ENCODE measurements around the gene STAT3. TPM values are rescaled to one million over a fixed set of nuclear protein-coding genes. Genes with fewer than 3 reads are reported as not detected.

Gene STAT3
- total and polyA plus RNA-seq, 2 of the 13 experiments (the other 11 are each of a cell fraction or from before 2014, with no cell fraction given), result 61.8 to 62.4 TPM

- TF ChIP-seq ZSCAN31 (CRISPR knock-in tag; IDR thresholded peaks at IDR 0.05; ENCODE audit: low read depth) (0 out of 2 replicates have a peak, but pooled peaks have one; percentile 40), ZNF556 (CRISPR knock-in tag; IDR thresholded peaks at IDR 0.05; ENCODE audit: borderline replicate concordance) (0 out of 2 replicates have a peak, but pooled peaks have one; percentile 44), ZNF496 (CRISPR knock-in tag; IDR thresholded peaks at IDR 0.05; ENCODE audit: insufficient replicate concordance) (no peak), ZBED4 (CRISPR knock-in tag; IDR thresholded peaks at IDR 0.05; ENCODE audit: borderline replicate concordance) (0 out of 2 replicates have a peak, but pooled peaks have one; percentile 38), KDM5A (IDR thresholded peaks at IDR 0.05; ENCODE audit: borderline replicate concordance, low read length) (0 out of 2 replicates have a peak, but pooled peaks have one; percentile 44), TEAD3 (CRISPR knock-in tag; optimal IDR thresholded peaks at IDR 0.05; ENCODE audit: borderline replicate concordance) (peak; percentile 22), ONECUT2 (CRISPR knock-in tag; IDR thresholded peaks at IDR 0.05) (no peak), ZNF18 (CRISPR knock-in tag; IDR thresholded peaks at IDR 0.05; ENCODE audit: insufficient replicate concordance) (no peak), MED1 (CRISPR knock-in tag; IDR thresholded peaks at IDR 0.05) (0 out of 2 replicates have a peak, but pooled peaks have one; percentile 9), HOMEZ (CRISPR knock-in tag; IDR thresholded peaks at IDR 0.05; ENCODE audit: low read depth) (0 out of 2 replicates have a peak, but pooled peaks have one; percentile 8), ZFP36L2 (CRISPR knock-in tag; IDR thresholded peaks at IDR 0.05) (no peak), SMAD3 (CRISPR knock-in tag; IDR thresholded peaks at IDR 0.05) (0 out of 2 replicates have a peak, but pooled peaks have one; percentile 18), ZNF761 (CRISPR knock-in tag; conservative IDR thresholded peaks at IDR 0.05) (0 out of 2 replicates have a peak, but pooled peaks have one; percentile 48), ZC3H13 (CRISPR knock-in tag; IDR thresholded peaks at IDR 0.05) (peak; percentile 14; the same call in 1 of the 2 replicates), MAZ (IDR thresholded peaks at IDR 0.05; ENCODE audit: borderline replicate concordance, low read depth, low read length) (no peak), MAZ (CRISPR knock-in tag; IDR thresholded peaks at IDR 0.05; ENCODE audit: low read depth) (0 out of 2 replicates have a peak, but pooled peaks have one; percentile 30)
- TF ChIP-seq, protein P1, sequence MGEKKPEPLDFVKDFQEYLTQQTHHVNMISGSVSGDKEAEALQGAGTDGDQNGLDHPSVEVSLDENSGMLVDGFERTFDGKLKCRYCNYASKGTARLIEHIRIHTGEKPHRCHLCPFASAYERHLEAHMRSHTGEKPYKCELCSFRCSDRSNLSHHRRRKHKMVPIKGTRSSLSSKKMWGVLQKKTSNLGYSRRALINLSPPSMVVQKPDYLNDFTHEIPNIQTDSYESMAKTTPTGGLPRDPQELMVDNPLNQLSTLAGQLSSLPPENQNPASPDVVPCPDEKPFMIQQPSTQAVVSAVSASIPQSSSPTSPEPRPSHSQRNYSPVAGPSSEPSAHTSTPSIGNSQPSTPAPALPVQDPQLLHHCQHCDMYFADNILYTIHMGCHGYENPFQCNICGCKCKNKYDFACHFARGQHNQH (CRISPR knock-in tag; IDR thresholded peaks at IDR 0.05), result peak; percentile 18; the same call in 1 of the 2 replicates
- TF ChIP-seq, protein P2, sequence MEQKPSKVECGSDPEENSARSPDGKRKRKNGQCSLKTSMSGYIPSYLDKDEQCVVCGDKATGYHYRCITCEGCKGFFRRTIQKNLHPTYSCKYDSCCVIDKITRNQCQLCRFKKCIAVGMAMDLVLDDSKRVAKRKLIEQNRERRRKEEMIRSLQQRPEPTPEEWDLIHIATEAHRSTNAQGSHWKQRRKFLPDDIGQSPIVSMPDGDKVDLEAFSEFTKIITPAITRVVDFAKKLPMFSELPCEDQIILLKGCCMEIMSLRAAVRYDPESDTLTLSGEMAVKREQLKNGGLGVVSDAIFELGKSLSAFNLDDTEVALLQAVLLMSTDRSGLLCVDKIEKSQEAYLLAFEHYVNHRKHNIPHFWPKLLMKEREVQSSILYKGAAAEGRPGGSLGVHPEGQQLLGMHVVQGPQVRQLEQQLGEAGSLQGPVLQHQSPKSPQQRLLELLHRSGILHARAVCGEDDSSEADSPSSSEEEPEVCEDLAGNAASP (CRISPR knock-in tag; IDR thresholded peaks at IDR 0.05; ENCODE audit: borderline replicate concordance), result 0 out of 2 replicates have a peak, but pooled peaks have one; percentile 2
Measured at GRCh38 chr17:42274812-42275526, 113.3 kb downstream of the STAT3 start (continued).
